GM19240 (cell line): ENCODE results near the gene SUPT20HL2.
"Not testable (repeated sequence)": the region's sequence is repeated elsewhere in the genome, so short reads cannot be mapped to it uniquely, and the experiment has no call there.

Experiments
- DNase-seq: peaks from one replicate; pipeline ENCODE4 v3.0.0; 2011; ENCODE audit warnings: low spot score; ENCODE audit not compliant: insufficient read length

The SUPT20HL2 gene

GRCh38 chrX:24314019-24314635 lies at the start of gene SUPT20HL2:
SUPT20HL2 (minus strand) TSS chrX:24314069; CDS start chrX:24313315, 754 bp downstream.
- DNase-seq: no peak

- DNase-seq: not testable (repeated sequence)
Observed at GRCh38 chrX:24362089-24362745, 48.3 kb upstream of the SUPT20HL2 start.

GRCh38 chrX:24360272-24360671 lies 46.4 kb upstream of the SUPT20HL2 start, which contains the start of gene SUPT20HL1:
SUPT20HL1 (plus strand) TSS chrX:24360639; CDS start chrX:24362761, 2,122 bp downstream.
- no peak for DNase-seq

- no peak for DNase-seq
Observed at GRCh38 chrX:24357106-24357505, 43.2 kb upstream of the SUPT20HL2 start.

GRCh38 chrX:24355095-24355494 lies 41.2 kb upstream of the SUPT20HL2 start:
- DNase-seq: no peak

GRCh38 chrX:24350217-24350616 lies 36.3 kb upstream of the SUPT20HL2 start:
- no peak for DNase-seq

GRCh38 chrX:24347881-24348280 lies 34.0 kb upstream of the SUPT20HL2 start:
- no peak for DNase-seq

- DNase-seq: no peak
Observed at GRCh38 chrX:24343719-24344118, 29.9 kb upstream of the SUPT20HL2 start.

- DNase-seq: no peak
Observed at GRCh38 chrX:24341795-24342194, 27.9 kb upstream of the SUPT20HL2 start.

- no peak for DNase-seq
Observed at GRCh38 chrX:24340501-24340900, 26.6 kb upstream of the SUPT20HL2 start.

GRCh38 chrX:24339911-24340310 lies 26.0 kb upstream of the SUPT20HL2 start:
- no peak for DNase-seq

GRCh38 chrX:24335871-24336270 lies 22.0 kb upstream of the SUPT20HL2 start:
- DNase-seq: no peak

GRCh38 chrX:24334461-24334860 lies 20.6 kb upstream of the SUPT20HL2 start:
- no peak for DNase-seq

- no peak for DNase-seq
Observed at GRCh38 chrX:24333371-24333770, 19.5 kb upstream of the SUPT20HL2 start.

GRCh38 chrX:24332878-24333277 lies 19.0 kb upstream of the SUPT20HL2 start:
- no peak for DNase-seq

GRCh38 chrX:24325231-24325630 lies 11.4 kb upstream of the SUPT20HL2 start:
- DNase-seq: no peak

GRCh38 chrX:24321741-24322395 lies 8.0 kb upstream of the SUPT20HL2 start:
- no peak for DNase-seq

GRCh38 chrX:24317567-24317966 lies 3.7 kb upstream of the SUPT20HL2 start:
- DNase-seq: no peak

- no peak for DNase-seq
Observed at GRCh38 chrX:24316111-24316510, 2.2 kb upstream of the SUPT20HL2 start.

GRCh38 chrX:24312249-24312607 lies 1.6 kb downstream of the SUPT20HL2 start:
- DNase-seq: not testable (repeated sequence)

- DNase-seq: not testable (repeated sequence)
Observed at GRCh38 chrX:24311507-24312248, 2.2 kb downstream of the SUPT20HL2 start.

- not testable (repeated sequence) for DNase-seq
Observed at GRCh38 chrX:24310916-24311315, 3.0 kb downstream of the SUPT20HL2 start.
